Epidermal melanocyte (primary cell): Measurements from ENCODE around the gene ALK.

ENCODE experiments used
- DNase-seq: peaks from one replicate; pipeline ENCODE4 v3.0.0; 2011; ENCODE audit warnings: low spot score; ENCODE audit not compliant: insufficient read length

ALK gene

DNA sequence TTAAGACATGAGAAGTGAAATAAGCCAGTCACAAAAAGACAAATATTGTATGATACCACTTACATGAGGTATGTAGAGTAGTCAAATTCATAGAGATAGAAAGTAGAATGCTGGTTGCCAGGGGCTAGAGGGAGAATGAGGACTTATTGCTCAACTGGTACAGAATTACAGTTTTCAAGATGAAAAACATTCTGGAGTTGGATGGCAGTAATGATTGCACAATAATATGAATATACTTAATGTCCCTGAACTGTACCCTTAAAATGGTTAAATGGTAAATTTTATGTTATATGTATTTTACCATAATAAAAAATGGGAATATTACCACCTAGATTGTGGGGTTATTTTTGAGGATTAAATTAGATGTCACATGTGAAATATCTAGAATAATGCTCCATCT, 465.0 kb downstream of the ALK start:
- no peak for DNase-seq

DNA sequence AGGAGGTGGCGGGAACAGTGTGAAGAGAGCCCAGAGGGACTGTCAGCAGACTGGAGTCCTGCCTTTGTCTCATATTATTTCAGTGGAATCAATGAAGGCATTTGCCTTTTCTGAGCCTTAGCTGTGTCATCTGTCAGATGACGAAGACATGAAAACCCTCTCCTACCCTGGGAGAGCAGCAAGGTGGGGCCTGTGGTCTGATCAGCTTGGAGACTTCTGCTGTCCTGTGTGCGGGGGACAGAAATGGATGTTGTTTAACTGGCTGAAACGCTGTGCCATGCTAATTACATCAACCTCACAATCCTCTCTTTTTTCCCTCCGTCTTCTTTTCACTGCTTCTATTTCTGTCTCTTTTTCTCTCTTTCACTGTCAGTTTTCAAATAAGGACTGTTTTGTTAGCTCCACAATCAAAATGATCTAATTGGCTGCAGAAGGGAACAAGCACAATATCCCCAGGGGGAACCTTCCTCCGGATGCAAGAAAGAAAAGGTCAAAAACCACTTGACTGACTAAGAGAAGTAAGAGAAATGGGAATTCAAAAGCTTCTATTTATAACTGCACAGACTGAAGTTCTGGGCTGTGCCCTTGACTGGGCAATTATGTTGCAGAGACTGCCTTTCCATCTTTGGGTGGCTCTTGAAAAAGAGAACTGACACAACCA, 466.1 kb downstream of the ALK start:
- peak; percentile 78 for DNase-seq

DNA sequence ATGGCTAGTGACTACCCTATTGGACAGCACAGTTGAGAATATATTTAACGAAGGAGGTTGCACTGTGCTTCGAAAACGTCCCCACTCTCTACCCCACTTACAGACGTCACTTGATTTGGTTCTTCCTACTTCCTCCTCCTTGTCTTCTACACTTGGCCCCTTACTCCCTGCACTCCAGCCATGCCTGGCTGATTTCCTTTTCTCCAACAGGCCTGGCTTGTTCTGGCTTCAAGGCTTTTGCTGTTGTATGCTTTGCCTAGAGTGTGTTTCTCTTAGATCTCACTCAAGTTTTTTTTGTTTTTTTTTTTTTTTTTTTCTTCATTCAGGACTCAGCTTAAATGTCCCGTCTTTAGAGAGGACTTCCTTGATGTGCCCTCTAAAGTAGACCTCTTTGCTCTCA, 469.4 kb downstream of the ALK start:
- DNase-seq, result no peak

DNA sequence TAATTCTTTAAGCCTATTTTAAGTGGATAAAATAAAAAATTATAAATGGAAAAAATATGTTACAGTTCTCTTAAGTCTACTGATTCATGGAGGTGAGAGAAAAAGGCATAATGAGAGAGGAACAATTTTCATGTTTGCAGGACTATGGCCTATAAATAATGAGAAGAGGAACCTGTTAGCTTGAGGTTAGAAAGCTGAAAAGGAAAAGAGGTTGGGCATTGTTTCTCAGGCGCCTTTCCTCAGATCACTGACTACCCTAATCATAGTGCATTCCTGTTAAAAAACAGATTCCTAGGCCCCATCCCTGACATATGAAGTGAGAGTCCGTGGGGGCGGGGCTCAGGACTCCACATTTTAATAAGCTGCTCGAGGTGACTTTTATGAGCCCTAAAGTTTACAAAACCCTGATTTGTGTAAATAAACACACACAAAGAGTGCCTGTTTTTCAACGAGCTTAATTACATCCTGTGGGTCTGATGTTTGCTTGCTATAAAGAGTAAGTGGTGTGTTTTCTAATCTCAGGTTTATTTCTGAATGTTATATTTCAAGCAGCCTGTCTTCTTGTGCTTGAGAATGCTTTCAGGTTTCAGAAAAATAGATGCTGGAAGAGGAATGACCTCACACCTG, 470.7 kb downstream of the ALK start:
- no peak for DNase-seq

DNA sequence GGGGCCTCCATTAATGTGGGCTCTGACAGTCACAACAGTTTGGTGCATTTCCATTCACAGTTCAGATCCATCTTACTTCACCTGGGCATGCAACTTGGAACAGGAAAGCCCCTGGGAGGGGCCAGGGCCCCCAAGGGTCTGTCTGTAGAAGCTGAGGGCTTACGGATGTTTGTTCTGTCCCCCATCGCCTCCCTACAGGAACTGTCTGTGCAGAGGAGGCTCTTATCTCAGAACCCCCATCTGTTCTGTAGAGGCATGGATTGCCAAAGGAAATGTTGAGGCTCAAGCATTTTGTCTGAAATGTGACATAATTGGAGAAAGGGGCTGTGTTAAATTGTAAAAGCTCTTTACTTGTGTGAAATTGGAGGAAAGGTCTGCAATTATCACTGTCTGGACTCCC, 471.9 kb downstream of the ALK start:
- no peak for DNase-seq

DNA sequence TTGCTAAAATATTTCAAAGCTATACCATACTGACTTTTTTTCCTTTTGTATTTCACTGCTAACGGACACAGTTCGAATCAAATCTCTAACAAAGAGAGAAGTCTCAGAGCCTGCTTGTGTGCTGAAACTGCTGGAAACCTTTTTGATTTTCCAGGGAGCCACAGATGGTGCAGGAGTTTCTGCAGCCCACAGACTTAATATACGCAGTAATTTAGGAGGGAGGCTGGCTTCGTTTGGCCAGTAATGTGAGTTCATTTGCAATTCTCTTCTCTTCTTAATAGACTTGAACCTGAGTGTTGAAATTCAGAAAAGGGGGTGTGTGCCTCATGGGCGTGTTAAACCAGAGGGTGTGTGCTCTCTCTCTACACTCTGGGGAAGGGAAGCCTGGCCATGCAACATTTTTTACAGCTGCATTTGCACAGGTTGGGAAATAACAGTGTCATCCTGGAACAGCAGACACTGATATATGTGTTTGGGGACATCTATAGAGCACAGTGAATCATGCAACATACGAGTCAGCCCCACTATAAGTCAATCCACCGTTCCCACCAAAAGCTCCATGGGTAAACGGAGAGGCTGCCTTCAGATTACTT, 473.2 kb downstream of the ALK start:
- no peak for DNase-seq

DNA sequence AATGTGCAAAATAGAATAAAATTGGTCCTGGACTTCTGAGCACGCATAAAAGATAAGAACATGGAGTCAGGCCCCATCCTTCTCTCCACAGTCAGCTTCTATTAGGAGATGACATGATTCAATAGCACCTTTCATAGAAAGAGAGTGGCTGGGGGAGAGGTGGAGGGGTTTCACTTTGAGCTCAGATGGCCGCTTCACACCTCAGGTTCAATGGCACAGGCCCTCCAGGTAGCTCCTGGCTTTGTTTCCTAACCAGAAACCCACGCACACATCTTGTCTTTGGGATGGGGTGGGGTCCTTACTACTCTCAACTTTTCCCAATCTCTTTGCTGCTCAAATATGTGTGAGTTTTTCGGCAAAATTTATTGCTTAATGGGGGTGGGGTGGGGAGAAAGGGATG, 473.9 kb downstream of the ALK start:
- DNase-seq, result no peak

DNA sequence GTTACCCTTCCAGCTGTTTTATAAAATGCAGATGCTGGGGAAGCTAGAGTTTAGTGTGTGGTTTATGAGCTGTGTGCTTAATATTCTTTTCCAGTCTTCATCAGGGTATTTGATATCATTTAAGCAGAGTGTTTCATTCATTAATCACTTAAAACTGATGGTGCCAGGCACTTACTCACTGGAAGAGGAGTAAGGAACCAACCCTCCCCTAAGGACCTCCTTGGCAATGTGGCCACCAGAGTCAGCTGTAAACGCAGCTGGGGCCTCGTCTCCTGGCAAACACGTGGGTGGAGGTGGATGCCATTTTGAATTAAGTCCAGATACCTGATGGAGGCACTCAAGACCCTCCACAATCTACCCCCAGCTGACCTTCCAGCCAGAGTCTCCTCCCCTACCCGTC, 474.5 kb downstream of the ALK start:
- no peak for DNase-seq

DNA sequence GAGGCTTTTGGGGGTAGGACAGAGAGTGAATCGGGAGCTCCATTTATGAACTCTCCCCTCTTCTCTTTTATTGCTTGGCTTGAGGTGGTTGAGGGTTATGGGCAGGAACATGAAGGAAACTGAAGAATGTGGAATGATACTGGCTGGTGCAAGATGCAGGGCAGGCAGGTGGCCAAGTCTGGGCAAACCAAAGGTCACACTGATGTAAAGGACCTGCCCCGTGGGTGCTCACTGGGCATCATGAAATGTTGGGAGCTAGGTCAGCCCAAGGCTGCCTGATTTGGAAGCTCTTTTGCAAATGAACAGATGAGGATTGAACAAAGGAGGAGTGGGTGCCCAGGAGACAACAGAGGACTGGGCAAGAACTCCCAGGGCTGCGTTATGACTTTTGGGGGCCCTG, 477.2 kb downstream of the ALK start:
- DNase-seq, result no peak

DNA sequence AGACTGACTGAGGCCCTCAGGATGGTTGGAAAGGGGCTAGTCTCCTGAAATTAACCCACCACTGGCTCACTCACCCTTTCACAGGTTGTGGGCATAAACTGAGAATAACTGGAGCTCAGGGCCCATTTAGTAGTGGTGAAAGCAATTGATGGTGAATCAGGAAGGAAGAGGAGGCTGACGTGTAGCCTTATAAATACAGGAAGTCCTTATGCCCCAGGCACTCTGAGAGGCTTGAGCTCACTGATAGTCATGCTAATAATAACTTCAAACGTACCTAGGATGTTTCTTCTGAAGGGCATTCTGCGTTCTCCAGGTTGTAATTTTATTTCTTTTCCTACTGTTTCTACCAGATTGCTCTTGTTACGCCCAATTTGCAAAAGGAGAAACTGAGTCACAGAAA, 477.8 kb downstream of the ALK start:
- DNase-seq, result no peak

DNA sequence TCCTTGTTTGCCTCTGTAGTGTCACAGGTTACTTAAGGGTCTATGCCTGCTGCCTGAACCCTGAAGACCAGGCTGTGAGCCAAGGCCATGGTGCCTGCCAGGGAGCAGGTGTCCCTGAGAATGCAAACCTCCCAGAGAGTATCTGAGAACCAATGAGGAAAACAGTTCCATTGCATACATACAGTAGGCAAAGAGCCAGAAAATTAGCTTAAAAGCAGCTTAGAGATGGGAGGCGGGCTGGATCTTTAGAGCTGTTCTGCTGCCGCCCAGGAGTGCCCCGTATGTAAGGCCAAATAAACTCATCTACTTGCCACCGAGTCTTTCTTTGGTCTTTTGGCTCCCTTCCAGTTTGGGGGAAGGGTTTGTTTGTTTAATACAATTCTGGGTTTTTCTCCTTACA, 478.2 kb downstream of the ALK start:
- DNase-seq, result no peak

DNA sequence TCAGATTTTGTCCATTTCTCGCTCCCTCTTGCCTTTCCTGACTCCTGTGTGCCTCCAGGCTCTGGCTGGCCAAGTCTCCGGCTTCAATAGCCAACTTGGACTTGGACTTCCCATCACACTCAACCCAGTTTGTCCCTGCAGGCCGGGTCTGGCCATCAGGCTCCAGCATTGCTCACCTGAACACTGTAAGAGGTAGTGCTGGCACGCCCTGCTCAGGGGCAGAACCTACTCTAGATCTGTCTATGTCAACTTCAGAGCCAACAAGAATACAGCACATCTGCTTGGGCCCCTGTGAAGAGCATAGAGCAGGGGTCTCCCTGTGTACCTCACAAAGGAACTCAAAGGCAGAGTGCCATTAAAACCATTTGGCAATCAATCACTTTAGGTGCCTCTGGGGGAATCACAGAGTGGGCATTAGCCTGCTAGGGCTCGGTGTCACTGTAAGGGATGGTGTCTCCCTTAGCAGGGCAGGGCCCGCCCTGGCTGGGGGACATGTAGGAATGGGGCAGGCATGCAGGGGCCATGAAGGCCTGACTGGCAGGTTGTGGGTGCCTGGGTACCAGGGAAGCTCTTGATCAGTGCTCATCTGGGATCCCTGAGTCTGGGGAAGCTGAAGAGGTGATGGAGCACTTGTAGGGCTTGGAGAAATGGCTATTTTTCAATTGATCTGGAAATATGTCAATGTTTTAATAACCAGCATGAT, 480.3 kb downstream of the ALK start:
- no peak for DNase-seq

DNA sequence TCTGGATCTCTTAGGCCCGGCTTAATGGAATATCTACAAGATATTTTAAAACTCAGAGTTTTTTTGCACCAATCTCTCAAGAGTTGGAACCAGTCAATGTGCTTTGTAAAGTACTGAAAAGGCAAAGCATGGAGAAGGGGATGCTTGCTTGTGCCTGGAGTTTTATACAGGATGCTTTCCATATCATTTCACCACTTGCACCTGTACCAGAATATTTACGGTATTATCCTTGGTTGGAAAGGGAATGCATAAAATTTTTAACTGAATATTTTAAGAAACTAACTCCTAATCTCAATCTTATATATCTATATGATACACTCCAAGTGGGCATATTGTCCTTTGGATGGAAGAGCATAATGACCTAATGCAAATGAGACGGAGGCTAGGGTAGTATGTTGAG, 487.5 kb downstream of the ALK start:
- no peak for DNase-seq

DNA sequence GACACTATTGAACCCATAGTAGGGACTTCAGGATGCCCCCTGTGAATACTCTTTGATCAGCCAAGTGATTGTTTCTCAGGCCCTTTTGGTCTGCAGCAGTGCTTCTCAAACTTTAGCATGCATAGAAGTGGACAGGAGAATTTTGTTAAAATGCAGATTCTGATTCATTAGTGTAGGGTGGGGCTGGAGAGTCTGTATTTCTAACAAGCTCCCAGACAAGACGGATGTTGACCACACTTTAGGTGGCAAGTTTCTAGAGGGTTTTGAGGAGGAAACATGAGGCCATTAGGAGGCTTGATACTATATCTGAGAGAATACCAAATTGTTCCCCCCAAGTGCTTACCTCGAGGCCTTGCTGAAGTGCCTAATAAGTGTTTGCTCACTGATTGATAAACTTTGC, 488.3 kb downstream of the ALK start:
- DNase-seq, result no peak

DNA sequence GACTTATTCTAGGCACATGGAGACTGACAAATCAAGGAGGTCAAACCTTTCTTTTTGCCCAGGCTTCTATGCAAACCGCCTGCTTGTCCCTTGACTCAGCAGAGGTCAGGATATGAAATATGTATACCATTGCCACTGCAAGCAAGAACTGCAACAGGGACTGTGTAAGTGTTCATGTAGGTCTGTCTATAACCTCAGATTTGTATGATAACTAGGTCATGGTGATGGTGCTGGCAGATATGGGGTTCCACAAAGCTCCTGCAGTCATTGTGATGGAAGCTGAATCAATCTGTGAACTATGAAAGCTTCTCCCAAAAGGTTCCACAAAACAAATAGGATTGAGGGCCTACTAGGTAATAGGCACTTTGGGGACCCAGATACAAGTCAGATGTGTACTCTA, 489.9 kb downstream of the ALK start:
- DNase-seq, result no peak

DNA sequence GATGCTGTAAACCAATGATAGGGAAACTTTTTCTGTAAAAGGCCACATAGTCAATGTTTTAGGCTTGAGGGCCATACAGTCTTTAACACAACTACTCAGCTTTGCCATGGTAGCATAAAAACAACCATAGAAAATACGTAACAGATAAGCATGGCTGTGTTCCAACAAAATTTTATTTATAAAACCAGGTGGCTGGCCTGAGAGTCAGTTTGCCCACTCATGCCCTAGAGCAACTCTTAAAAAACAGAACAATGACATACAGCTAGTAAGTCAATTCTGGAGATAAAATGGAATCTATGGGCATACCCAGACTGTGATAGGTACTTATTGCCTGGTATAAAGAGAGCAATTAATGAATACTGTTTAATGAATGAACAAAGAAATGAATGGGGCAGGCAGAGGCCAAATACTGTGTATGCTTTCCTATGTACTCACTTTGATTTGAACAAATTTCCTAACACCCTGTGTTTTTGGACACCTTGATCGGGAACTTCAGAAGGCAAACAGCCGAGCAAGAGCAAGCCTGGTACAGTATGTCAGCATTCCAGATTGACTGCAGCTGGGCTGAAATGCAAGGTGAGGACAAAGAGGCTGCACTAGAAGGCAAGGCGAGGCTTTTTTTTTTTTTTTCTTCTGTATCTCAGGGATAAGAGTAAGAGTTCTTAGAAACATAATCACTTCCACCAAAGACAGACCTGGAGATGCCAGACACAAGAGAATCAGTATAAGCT, 490.8 kb downstream of the ALK start:
- no peak for DNase-seq

DNA sequence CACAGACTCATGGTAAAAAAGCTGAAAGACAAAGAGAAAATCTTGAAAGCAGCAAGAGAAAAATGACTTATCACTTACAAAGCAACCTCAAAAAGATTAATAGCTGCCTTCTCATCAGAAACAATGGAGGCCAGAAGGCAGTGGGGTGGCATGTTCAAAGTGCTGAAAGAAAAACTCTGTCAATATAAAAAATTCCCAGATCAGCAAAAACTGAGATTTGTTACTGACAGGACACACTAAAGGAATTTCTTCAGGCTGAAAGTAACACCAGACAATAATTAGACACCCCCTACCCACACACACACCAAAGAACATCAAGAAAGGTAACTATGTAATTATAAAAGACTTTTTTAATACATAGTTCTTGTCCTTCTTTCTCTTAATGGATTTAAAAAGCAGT, 495.0 kb downstream of the ALK start:
- no peak for DNase-seq

DNA sequence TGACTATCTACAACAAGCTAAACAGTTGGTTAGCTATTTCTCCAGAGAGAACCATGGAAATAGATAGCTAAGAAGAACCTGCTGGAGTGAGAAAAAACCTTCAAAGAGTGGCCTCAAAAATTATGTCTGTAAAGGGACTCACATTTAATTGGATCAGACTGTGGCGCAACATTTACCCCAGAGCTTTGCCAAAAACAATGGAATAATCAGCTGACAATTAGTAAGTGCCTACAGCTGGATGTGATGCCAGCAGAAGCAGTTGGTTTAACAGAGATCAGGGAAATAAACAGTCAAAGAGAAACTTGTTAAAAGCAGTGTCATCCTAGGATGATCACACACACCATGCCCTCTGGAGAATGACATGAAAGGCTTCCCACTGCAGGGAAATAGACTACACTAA, 495.5 kb downstream of the ALK start:
- no peak for DNase-seq

DNA sequence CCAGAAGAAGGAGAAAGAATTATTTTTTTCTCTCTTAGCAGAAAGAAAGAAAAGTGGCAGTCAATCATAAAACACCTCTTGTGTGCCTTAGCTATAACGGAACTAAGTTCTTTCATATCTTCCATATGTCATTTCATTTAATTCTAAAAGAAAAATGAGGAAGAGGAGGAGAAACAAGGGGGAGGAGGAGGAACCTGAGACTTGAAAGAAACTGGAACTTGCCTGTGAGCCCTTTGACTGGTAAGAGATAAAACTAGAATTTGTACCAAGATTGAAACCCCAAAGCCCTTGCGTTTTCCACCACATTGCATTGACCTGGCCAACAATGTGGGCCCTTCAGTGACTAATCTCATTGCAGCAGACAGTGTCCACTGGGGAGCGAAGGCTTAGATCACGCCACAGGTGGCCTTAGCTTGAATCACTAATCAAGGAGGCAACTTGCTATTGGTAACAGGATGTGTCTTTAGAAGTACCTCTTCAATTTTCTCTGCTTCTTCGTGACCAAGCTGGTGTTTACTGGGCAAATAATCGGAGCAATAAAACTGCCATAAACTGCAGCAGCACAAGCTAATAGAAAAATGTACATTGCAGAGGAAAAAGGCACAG, 498.2 kb downstream of the ALK start:
- no peak for DNase-seq

DNA sequence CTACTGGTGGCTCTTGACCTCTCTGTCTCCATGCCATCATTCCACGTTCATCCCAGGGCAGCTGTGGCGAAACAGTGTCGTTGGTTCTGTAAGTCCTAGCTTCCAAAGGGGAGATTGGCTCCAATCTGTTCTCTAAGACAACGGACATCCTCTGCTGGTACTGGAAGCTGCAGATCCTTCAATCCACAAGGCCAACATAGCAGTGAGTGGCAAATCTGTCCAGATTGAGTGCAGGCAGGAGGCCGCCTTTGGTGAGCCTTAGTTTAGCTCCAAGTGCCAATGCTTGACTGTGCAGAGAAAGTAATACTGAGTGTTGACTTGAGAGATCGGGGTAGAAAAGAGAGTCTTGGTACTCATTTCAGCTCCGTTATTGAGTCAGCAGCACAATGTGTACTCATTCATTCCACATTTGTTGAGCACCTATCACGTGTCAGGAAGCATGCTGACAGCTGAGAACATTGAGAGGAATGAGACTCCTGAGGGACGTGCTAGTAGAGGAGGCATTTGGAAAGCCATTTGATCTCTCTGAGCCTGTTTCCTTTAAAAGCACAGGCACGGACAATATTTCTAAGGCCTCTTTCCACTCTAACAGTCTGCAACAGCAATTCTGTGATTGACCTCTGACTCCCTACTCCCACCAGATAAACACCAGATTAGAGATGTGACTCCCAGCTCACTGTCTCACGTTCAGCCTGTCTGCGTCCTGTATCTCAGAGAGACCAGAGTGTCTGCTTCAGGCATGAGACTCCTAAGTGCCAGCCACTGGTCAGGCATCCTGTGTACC, 500.2 kb downstream of the ALK start:
- no peak for DNase-seq

DNA sequence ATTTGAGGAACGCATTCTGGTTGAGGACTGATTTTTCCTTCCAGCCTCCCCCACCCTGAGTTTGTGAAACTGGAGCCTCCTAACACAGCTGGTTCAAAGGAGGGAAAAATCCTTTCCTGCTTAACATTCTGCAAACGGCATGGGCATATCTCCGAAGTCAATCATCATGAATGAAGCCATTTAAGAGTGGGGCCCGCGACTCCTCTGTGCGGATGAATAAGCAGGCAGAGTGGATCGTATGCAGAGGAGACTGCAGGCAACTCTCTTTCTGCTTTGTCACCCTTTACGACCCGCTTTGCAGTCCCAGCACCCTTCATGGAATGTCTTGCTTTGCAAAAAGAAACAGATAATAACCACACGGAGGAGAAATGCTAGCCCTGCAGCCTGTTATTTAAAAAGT, 500.9 kb downstream of the ALK start:
- DNase-seq, result no peak
